Activated CD4-positive, alpha-beta T cell treated with anti-CD3 and anti-CD28 coated beads, Interleukin-2, amount 10 ng/mL, durations not matched to agents 7 days and 5 days (primary cell): ENCODE measurements around the gene COL28A1. TPM values are rescaled to one million over a fixed set of nuclear protein-coding genes. Genes with fewer than 3 reads are reported as not detected.

Experiments
- CTCF ChIA-PET: fragments of 350-600 bp; sonication (Branson Sonifier 250); formaldehyde crosslinking; loops from one replicate; lab custom pipeline; 2021; ENCODE audit warnings: antibody characterized with exemption; lab: Charles Lee
- POLR2A ChIA-PET: fragments of 350-600 bp; sonication (Branson Sonifier 250); formaldehyde crosslinking; loops from one replicate; lab custom pipeline; 2021; ENCODE audit warnings: antibody characterized with exemption; lab: Charles Lee
- DNase-seq: peaks from one replicate; pipeline ENCODE4 v3.0.0-alpha.2; 2020
- H3K27ac Mint-ChIP-seq: one replicate; pipeline ENCODE4 v1.8.0; 2021; ENCODE audit warnings: mild to moderate bottlenecking, moderate library complexity, mixed read lengths
- H3K27me3 Mint-ChIP-seq: one replicate; pipeline ENCODE4 v1.8.0; 2021; ENCODE audit warnings: mixed read lengths
- H3K36me3 Mint-ChIP-seq: one replicate; pipeline ENCODE4 v1.8.0; 2021; ENCODE audit warnings: low read depth, mixed read lengths
- H3K4me1 Mint-ChIP-seq: one replicate; pipeline ENCODE4 v1.8.0; 2021; ENCODE audit warnings: mixed read lengths
- H3K4me3 Mint-ChIP-seq: one replicate; pipeline ENCODE4 v1.8.0; 2021; ENCODE audit warnings: mild to moderate bottlenecking, moderate library complexity, mixed read lengths
- H3K9me3 Mint-ChIP-seq: one replicate; pipeline ENCODE4 v1.8.0; 2021; ENCODE audit warnings: mixed read lengths
- total RNA-seq, 2 experiments: library from RNA; stranded (reverse); gene quantifications; one replicate each; pipeline ENCODE4 v1.2.3, GENCODE V29; 2021

Gene COL28A1
- total RNA-seq, 2 experiments from 2014 or later: not detected

DNA sequence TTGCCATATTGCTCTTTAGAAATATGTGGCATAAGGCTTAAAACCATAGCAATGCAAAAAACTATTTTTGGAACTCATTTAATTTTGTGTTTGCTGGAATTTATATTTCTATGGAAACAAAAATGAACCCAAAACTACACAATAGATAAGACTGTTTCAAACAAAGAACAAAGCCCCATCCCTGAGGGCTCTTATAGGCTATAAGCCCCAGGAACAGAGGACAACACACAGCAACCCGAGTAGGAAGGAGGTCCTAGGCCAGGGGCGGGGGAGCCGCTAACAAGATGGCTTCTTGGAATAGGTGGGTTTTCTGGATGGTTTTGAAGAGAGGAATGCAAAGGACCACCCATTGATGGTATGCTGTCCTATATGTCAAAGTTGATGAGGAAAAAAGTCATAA is 8.6 kb downstream of the COL28A1 start:
- no peaks in the 10 kb centered on the region for H3K9me3 Mint-ChIP-seq
- CTCF ChIA-PET: no interaction called here
- no peaks in the 10 kb centered on the region for H3K4me1 Mint-ChIP-seq
- no peak overlapping the region for H3K27ac Mint-ChIP-seq
- no peaks in the 10 kb centered on the region for H3K36me3 Mint-ChIP-seq
- POLR2A ChIA-PET: no interaction called here
- peaks cover 6% of the 10 kb centered on the region for H3K27me3 Mint-ChIP-seq
- H3K4me3 Mint-ChIP-seq: no peak overlapping the region
- no peak for DNase-seq

- Mint-ChIP-seq H3K27me3 (no peaks in the 10 kb centered on the region), H3K4me3 (no peak overlapping the region), H3K4me1 (no peaks in the 10 kb centered on the region), H3K27ac (no peak overlapping the region), H3K9me3 (no peaks in the 10 kb centered on the region), H3K36me3 (no peaks in the 10 kb centered on the region)
- no peak for DNase-seq
- ChIA-PET POLR2A (no interaction called here), CTCF (no interaction called here)
Measured at GRCh38 chr7:7526006-7526405, 9.7 kb downstream of the COL28A1 start.

DNA sequence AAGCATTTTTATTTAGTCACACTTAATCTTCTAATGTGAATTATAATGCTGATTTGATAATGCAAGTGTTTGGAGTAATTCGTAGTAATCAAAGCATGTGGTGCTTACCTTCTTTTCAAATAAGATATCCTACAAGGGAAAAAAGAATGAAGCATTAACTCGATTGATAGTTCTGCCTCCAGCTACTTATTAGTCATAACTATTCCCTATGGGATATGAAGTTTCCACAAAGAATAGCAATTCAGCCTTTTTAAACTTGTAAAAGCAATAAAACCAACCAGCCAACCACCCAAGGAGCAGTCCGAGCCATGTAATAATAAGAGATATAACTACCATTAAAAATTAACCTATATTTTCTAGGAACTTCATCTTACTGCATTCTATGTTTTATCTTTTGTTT is 11.6 kb downstream of the COL28A1 start:
- H3K27ac Mint-ChIP-seq: no peak overlapping the region
- no peak overlapping the region for H3K4me3 Mint-ChIP-seq
- DNase-seq: no peak
- peaks cover 3% of the 10 kb centered on the region for H3K27me3 Mint-ChIP-seq
- H3K4me1 Mint-ChIP-seq: no peaks in the 10 kb centered on the region
- H3K36me3 Mint-ChIP-seq: no peaks in the 10 kb centered on the region
- H3K9me3 Mint-ChIP-seq: no peaks in the 10 kb centered on the region
- ChIA-PET POLR2A (no interaction called here), CTCF (no interaction called here)

DNA sequence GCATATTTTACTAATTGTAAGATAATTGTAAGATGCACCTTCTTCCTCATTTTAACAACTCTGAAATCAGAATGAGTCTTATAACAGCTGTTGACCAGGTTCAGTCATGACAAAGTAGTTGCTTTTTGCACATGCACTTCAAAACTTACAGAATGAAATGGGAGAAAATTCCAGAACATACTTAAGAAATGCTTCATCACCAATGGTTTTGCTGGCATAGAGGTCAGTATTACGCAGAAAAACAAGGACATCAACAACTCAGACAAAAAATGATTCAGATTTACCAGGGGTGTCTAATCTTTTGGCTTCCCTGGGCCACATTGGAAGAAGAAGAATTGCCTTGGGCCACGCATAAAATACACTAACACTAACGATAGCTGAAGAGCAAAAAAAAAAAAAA is 13.3 kb downstream of the COL28A1 start:
- Mint-ChIP-seq H3K36me3 (no peaks in the 10 kb centered on the region), H3K27me3 (peaks cover 3% of the 10 kb centered on the region), H3K4me1 (no peaks in the 10 kb centered on the region), H3K27ac (no peak overlapping the region), H3K4me3 (no peak overlapping the region), H3K9me3 (no peaks in the 10 kb centered on the region)
- DNase-seq: no peak
- POLR2A ChIA-PET: interaction anchor here (0.6 kb wide), 1 partner anchor 118 kb away, joined by 3 read pairs; the partner anchor contains the start of gene UMAD1
- CTCF ChIA-PET: no interaction called here

GRCh38 chr7:7521259-7521658 is 14.4 kb downstream of the COL28A1 start:
- DNase-seq: no peak
- Mint-ChIP-seq H3K27me3 (peaks cover 3% of the 10 kb centered on the region), H3K9me3 (no peaks in the 10 kb centered on the region), H3K4me3 (no peak overlapping the region), H3K4me1 (no peaks in the 10 kb centered on the region), H3K36me3 (no peaks in the 10 kb centered on the region), H3K27ac (no peak overlapping the region)
- ChIA-PET CTCF (no interaction called here), POLR2A (no interaction called here)

DNA sequence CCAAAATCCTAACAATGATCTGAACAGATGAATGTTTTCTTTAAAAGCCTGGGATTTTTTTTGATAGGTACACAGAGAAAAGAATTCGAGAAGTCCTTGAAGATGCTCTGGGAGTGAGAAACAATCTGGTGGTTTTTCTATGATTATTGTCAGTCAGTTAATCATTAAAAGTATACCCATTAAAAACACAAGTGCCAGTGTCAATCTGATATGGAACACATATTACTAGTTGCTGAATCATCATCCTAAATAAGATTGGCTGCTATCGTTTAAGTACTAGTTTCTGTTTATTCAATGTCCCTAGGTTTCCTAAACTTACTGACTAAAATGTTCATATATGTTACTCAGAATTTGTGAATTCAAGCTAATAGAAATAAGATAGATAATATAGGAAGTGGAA is 16.1 kb downstream of the COL28A1 start:
- Mint-ChIP-seq H3K36me3 (no peaks in the 10 kb centered on the region), H3K4me1 (no peaks in the 10 kb centered on the region), H3K9me3 (no peaks in the 10 kb centered on the region), H3K4me3 (no peak overlapping the region), H3K27me3 (peaks cover 3% of the 10 kb centered on the region), H3K27ac (no peak overlapping the region)
- no peak for DNase-seq
- ChIA-PET CTCF (no interaction called here), POLR2A (no interaction called here)

DNA sequence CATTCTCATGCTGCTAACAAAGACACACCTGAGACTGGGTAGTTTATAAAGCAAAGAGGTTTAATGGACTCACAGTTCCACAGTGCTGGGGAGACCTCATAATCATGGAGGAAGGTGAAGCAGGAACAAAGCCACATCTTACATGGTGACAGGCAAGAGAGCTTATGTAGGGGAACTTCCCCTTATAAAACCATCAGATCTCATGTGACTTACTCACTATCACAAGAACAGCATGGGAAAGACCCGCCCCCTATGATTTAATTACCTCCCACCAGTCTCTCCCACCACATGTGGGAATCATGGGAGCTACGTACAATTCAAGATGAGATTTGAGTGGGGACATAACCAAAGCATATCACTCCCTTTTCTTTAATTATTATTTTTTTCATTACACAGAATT is 16.6 kb downstream of the COL28A1 start:
- no peak for DNase-seq
- Mint-ChIP-seq H3K4me3 (no peak overlapping the region), H3K27ac (no peak overlapping the region), H3K36me3 (no peaks in the 10 kb centered on the region), H3K9me3 (no peaks in the 10 kb centered on the region), H3K4me1 (no peaks in the 10 kb centered on the region), H3K27me3 (peaks cover 3% of the 10 kb centered on the region)
- CTCF ChIA-PET: no interaction called here
- POLR2A ChIA-PET: no interaction called here

DNA sequence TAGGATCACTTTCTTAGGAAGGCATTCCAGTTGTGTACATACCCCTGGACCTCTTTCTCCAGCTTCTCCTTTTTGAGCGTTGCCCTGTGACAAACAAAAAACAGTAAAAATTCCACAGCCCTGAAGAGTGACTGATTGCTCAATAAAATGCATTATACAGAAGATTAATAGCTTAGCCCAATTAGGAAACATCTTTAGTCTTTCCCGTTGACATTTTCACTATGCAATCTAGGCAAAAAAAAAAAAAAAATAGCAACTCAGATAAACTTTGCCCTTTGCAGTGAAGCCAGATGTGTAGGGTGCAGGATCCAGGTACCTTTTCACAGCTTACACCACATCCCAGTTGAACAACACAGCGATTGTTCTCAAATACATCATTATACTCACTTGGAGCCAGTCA is 17.9 kb downstream of the COL28A1 start:
- Mint-ChIP-seq H3K9me3 (no peaks in the 10 kb centered on the region), H3K27me3 (peaks cover 3% of the 10 kb centered on the region), H3K27ac (no peak overlapping the region), H3K4me3 (no peak overlapping the region), H3K4me1 (no peaks in the 10 kb centered on the region), H3K36me3 (no peaks in the 10 kb centered on the region)
- ChIA-PET POLR2A (no interaction called here), CTCF (no interaction called here)
- DNase-seq: no peak

DNA sequence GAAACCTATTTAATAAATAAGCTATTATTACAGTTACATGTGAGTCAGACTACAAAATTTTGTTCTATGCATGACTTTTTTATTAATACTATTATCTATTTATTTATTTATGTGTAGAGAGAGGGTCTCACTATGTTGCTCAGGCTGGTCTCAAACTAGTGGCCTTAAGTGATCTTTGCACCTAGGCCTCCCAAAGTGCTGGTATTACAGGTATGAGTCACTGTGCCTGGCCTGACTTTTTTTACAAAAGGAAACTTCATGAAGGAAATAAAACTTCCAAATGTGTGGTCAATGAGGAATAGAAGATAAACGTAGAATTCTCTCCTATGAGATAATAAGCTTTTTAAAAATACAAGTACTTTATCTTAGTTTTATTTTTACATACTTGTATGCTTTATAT is 19.0 kb downstream of the COL28A1 start:
- Mint-ChIP-seq H3K4me1 (no peaks in the 10 kb centered on the region), H3K27ac (no peak overlapping the region), H3K4me3 (no peak overlapping the region), H3K36me3 (no peaks in the 10 kb centered on the region), H3K27me3 (peaks cover 3% of the 10 kb centered on the region), H3K9me3 (no peaks in the 10 kb centered on the region)
- DNase-seq: no peak
- POLR2A ChIA-PET: no interaction called here
- CTCF ChIA-PET: no interaction called here

DNA sequence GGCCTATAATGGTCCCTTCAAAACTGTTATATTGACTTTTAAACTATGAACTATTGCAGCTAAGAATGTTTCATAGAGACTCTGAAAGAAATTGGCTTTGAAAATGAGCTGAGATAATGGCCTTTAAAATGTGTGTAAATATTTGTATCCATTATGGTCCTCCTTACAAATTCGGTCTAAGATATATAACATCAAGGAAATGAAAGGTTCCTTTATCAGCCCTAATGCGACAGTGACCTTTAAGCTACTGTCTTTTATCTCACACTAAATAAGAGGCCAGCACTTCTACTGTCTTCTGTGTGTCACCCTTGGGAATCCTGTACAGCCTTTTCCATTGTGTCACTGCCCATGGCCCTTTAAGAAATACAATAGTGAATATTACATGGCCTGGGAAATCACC is 19.5 kb downstream of the COL28A1 start:
- ChIA-PET POLR2A (no interaction called here), CTCF (no interaction called here)
- peaks cover 5% of the 10 kb centered on the region for H3K27me3 Mint-ChIP-seq
- no peaks in the 10 kb centered on the region for H3K9me3 Mint-ChIP-seq
- no peak overlapping the region for H3K27ac Mint-ChIP-seq
- H3K36me3 Mint-ChIP-seq: no peaks in the 10 kb centered on the region
- H3K4me3 Mint-ChIP-seq: no peak overlapping the region
- DNase-seq: no peak
- no peaks in the 10 kb centered on the region for H3K4me1 Mint-ChIP-seq

- ChIA-PET POLR2A (no interaction called here), CTCF (interaction anchor here (0.6 to 0.8 kb wide), 2 partner anchors 25 to 665 kb away, joined by 3 read pairs; no protein-coding TSS in a partner anchor)
- Mint-ChIP-seq H3K4me1 (no peaks in the 10 kb centered on the region), H3K36me3 (no peaks in the 10 kb centered on the region), H3K27ac (no peak overlapping the region), H3K4me3 (no peak overlapping the region), H3K27me3 (peaks cover 2% of the 10 kb centered on the region), H3K9me3 (no peaks in the 10 kb centered on the region)
- DNase-seq: no peak
Measured at GRCh38 chr7:7512861-7513597, 22.6 kb downstream of the COL28A1 start.

- Mint-ChIP-seq H3K9me3 (no peaks in the 10 kb centered on the region), H3K27ac (no peak overlapping the region), H3K27me3 (peaks cover 2% of the 10 kb centered on the region), H3K4me1 (no peaks in the 10 kb centered on the region), H3K36me3 (no peaks in the 10 kb centered on the region), H3K4me3 (no peak overlapping the region)
- ChIA-PET POLR2A (no interaction called here), CTCF (no interaction called here)
- no peak for DNase-seq
Measured at GRCh38 chr7:7510794-7511193, 24.9 kb downstream of the COL28A1 start.

- Mint-ChIP-seq H3K4me3 (no peak overlapping the region), H3K36me3 (no peaks in the 10 kb centered on the region), H3K4me1 (no peaks in the 10 kb centered on the region), H3K27ac (no peak overlapping the region), H3K27me3 (no peaks in the 10 kb centered on the region), H3K9me3 (no peaks in the 10 kb centered on the region)
- POLR2A ChIA-PET: no interaction called here
- CTCF ChIA-PET: no interaction called here
- no peak for DNase-seq
Measured at GRCh38 chr7:7505915-7506314, 29.8 kb downstream of the COL28A1 start.
